H9 (cell line): Measurements from ENCODE around the gene POU5F1. TPM values are rescaled to one million over a fixed set of nuclear protein-coding genes. Genes with fewer than 3 reads are reported as not detected.
A peak's percentile ranks its signal among the peaks of the same experiment; 100 is the strongest.

Experiments
- DNase-seq: peaks from one replicate; pipeline ENCODE4 v3.0.0-alpha.2; 2017
- H2AFZ ChIP-seq: one replicate; pipeline ENCODE4 v1.6.1; 2013; ENCODE audit warnings: mild to moderate bottlenecking, low read length, control low read depth, moderate library complexity
- H2AK5ac ChIP-seq: 2 replicates; pipeline ENCODE4 v1.6.1; 2013; ENCODE audit warnings: low read length, control low read depth, mixed read lengths; ENCODE audit not compliant: insufficient read length
- H2BK120ac ChIP-seq: one replicate; pipeline ENCODE4 v1.6.1; 2013; ENCODE audit warnings: low read depth, mild to moderate bottlenecking, low read length, control low read depth, inconsistent platforms; ENCODE audit not compliant: poor library complexity, severe bottlenecking
- H2BK12ac ChIP-seq: 2 replicates; pipeline ENCODE4 v1.6.1; 2013; ENCODE audit warnings: low read length, control low read depth, mixed read lengths, low read depth; ENCODE audit not compliant: insufficient read length
- H2BK15ac ChIP-seq: 2 replicates; pipeline ENCODE4 v1.6.1; 2013; ENCODE audit warnings: low read depth, low read length, control low read depth
- H2BK20ac ChIP-seq: one replicate; pipeline ENCODE4 v1.6.1; 2013; ENCODE audit warnings: low read depth, mild to moderate bottlenecking, low read length, control low read depth, inconsistent platforms; ENCODE audit not compliant: poor library complexity, severe bottlenecking
- H2BK5ac ChIP-seq: 2 replicates; pipeline ENCODE4 v1.6.1; 2013; ENCODE audit warnings: low read length, control low read depth, mixed read lengths; ENCODE audit not compliant: insufficient read length
- H3K14ac ChIP-seq: 2 replicates; pipeline ENCODE4 v1.6.1; 2013; ENCODE audit warnings: low read length, control low read depth; ENCODE audit not compliant: insufficient read depth
- H3K18ac ChIP-seq: 2 replicates; pipeline ENCODE4 v1.6.1; 2013; ENCODE audit warnings: low read depth, mild to moderate bottlenecking, mixed read lengths, low read length, control low read depth; ENCODE audit not compliant: insufficient read length
- H3K23ac ChIP-seq: 2 replicates; pipeline ENCODE4 v1.6.1; 2013; ENCODE audit warnings: low read length, control low read depth, mixed read lengths, low read depth; ENCODE audit not compliant: insufficient read length
- H3K23me2 ChIP-seq: 2 replicates; pipeline ENCODE4 v1.6.1; 2013; ENCODE audit warnings: low read depth, mild to moderate bottlenecking, mixed read lengths, low read length, control low read depth; ENCODE audit not compliant: insufficient read length, poor library complexity, severe bottlenecking
- H3K27ac ChIP-seq: 2 replicates; pipeline ENCODE4 v1.5.1; 2013; ENCODE audit warnings: low read length, control low read depth, mixed read lengths, low read depth; ENCODE audit not compliant: insufficient read length
- H3K27me3 ChIP-seq: 2 replicates; pipeline ENCODE4 v1.6.1; 2013; ENCODE audit warnings: low read length, control low read depth, inconsistent platforms; ENCODE audit not compliant: insufficient read depth
- H3K4ac ChIP-seq: 2 replicates; pipeline ENCODE4 v1.6.1; 2013; ENCODE audit warnings: low read depth, mild to moderate bottlenecking, control low read depth, inconsistent platforms, low read length, moderate library complexity
- H3K4me1 ChIP-seq: 2 replicates; pipeline ENCODE4 v1.6.1; 2013; ENCODE audit warnings: low read length, control low read depth, inconsistent platforms; ENCODE audit not compliant: insufficient read depth
- H3K4me2 ChIP-seq: 2 replicates; pipeline ENCODE4 v1.6.1; 2013; ENCODE audit warnings: low read length, control low read depth, mixed read lengths; ENCODE audit not compliant: insufficient read length, insufficient read depth
- H3K56ac ChIP-seq: 2 replicates; pipeline ENCODE4 v1.6.1; 2013; ENCODE audit warnings: low read depth, mild to moderate bottlenecking, mixed read lengths, low read length, control low read depth; ENCODE audit not compliant: insufficient read length
- H3K79me1 ChIP-seq: 2 replicates; pipeline ENCODE4 v1.6.1; 2013; ENCODE audit warnings: low read depth, mild to moderate bottlenecking, moderate library complexity, low read length, control low read depth, inconsistent platforms; ENCODE audit not compliant: insufficient read depth, poor library complexity, severe bottlenecking
- H3K79me2 ChIP-seq: 2 replicates; pipeline ENCODE4 v1.6.1; 2013; ENCODE audit warnings: low read length, control low read depth, inconsistent platforms; ENCODE audit not compliant: insufficient read depth
- H3K9ac ChIP-seq: 2 replicates; pipeline ENCODE4 v1.6.1; 2013; ENCODE audit warnings: low read length, control low read depth, mixed read lengths; ENCODE audit not compliant: insufficient read length; ENCODE audit errors: extremely low read depth
- H3K9me3 ChIP-seq: one replicate; pipeline ENCODE4 v1.6.1; 2013; ENCODE audit warnings: low read depth, low read length, inconsistent platforms; ENCODE audit not compliant: control insufficient read depth
- H3T11ph ChIP-seq: one replicate; pipeline ENCODE4 v1.6.1; 2013; ENCODE audit warnings: mild to moderate bottlenecking, low read length, control low read depth, inconsistent platforms
- H4K20me1 ChIP-seq: one replicate; pipeline ENCODE4 v1.6.1; 2013; ENCODE audit not compliant: control insufficient read depth, insufficient read length, insufficient read depth
- H4K5ac ChIP-seq: 2 replicates; pipeline ENCODE4 v1.6.1; 2013; ENCODE audit warnings: low read depth, mild to moderate bottlenecking, mixed read lengths, low read length, control low read depth; ENCODE audit not compliant: insufficient read length
- H4K8ac ChIP-seq: replicated peaks from 2 replicates; pipeline ENCODE4 v1.6.1; 2013; ENCODE audit warnings: low read length, control low read depth, mixed read lengths, low read depth; ENCODE audit not compliant: insufficient read length
- H4K91ac ChIP-seq: 2 replicates; pipeline ENCODE4 v1.6.1; 2013; ENCODE audit warnings: low read depth, mild to moderate bottlenecking, moderate library complexity, mixed read lengths, low read length, control low read depth; ENCODE audit not compliant: insufficient read length
- H3K27ac Mint-ChIP-seq, 3 experiments: 2 replicates in 2 of 3; 3 replicates in 1 of 3; pipeline ENCODE4 v1.8.0; 2020 to 2021; ENCODE audit warnings: mixed read lengths in 3 of 3, mild to moderate bottlenecking in 1 of 3, moderate library complexity in 1 of 3
- H3K27me3 Mint-ChIP-seq: 2 replicates; pipeline ENCODE4 v1.8.0; 2021; ENCODE audit warnings: low read depth, mild to moderate bottlenecking, moderate library complexity, mixed read lengths
- H3K36me3 Mint-ChIP-seq, 3 experiments: 2 replicates in 2 of 3; 3 replicates in 1 of 3; pipeline ENCODE4 v1.8.0; 2020 to 2021; ENCODE audit warnings: low read depth in 3 of 3, mixed read lengths in 3 of 3; ENCODE audit not compliant: insufficient read depth in 1 of 3
- H3K4me1 Mint-ChIP-seq, 2 experiments: 2 replicates each; pipeline ENCODE4 v1.8.0; 2020; ENCODE audit warnings: mixed read lengths in 2 of 2
- H3K4me3 Mint-ChIP-seq, 2 experiments: 2 replicates in 1 of 2; 3 replicates in 1 of 2; pipeline ENCODE4 v1.8.0; 2020 to 2021; ENCODE audit warnings: mild to moderate bottlenecking in 2 of 2, mixed read lengths in 2 of 2, moderate library complexity in 1 of 2
- H3K9me3 Mint-ChIP-seq, 2 experiments: 2 replicates in 1 of 2; 3 replicates in 1 of 2; pipeline ENCODE4 v1.8.0; 2020; ENCODE audit warnings: mild to moderate bottlenecking in 2 of 2, mixed read lengths in 2 of 2, moderate library complexity in 1 of 2
- CTCF ChIP-seq: fragments of 200-600 bp; sonication (generic); conservative IDR thresholded peaks from 3 replicates; pipeline ENCODE4 v1.8.0; 2021; ENCODE audit warnings: antibody characterized with exemption, mild to moderate bottlenecking
- WGBS: extraction: QIAGEN DNeasy Blood & Tissue Kit; methylation state at CpG from one replicate; pipeline ENCODE4 v1.1.7; 2013; ENCODE audit warnings: missing lambda C conversion rate, low lambda C conversion rate, mixed read lengths; ENCODE audit not compliant: insufficient read length; ENCODE audit errors: extremely low coverage; 5-methylcytosine and 5-hydroxymethylcytosine counted together
- total RNA-seq: library from RNA; stranded (reverse); gene quantifications from 2 replicates; pipeline ENCODE4 v1.2.1, GENCODE V29; 2021

Gene POU5F1
- total RNA-seq, 1 experiment from 2014 or later: 2,134 TPM

- Mint-ChIP-seq H3K4me3 (no peak overlapping the region), H3K9me3 (no peaks in the 10 kb centered on the region), H3K27me3 (no peaks in the 10 kb centered on the region), H3K27ac (peak overlapping the region in 1 of 3 experiments; percentile 73; a peak in 1 of 7 replicates), H3K36me3 (peaks cover 27 to 66% (median 64%) of the 10 kb centered on the region in 3 experiments; a peak in 6 of 7 replicates), H3K4me1 (peaks cover 20 to 21% of the 10 kb centered on the region in 2 experiments)
- no peak overlapping the region for H4K8ac ChIP-seq
- no peak overlapping the region for H2AFZ ChIP-seq
- no peaks in the 10 kb centered on the region for H3K9me3 ChIP-seq
- no peaks in the 10 kb centered on the region for H3K23me2 ChIP-seq
- no peak overlapping the region for H2BK12ac ChIP-seq
- H2BK120ac ChIP-seq: no peak overlapping the region
- no CpG with 5 or more reads among the region's 10 CpGs for WGBS
- no peaks in the 10 kb centered on the region for H3K79me2 ChIP-seq
- H3K14ac ChIP-seq: no peak overlapping the region
- TF ChIP-seq CTCF: no peak
- H2BK5ac ChIP-seq: no peak overlapping the region
- DNase-seq: no peak
- H3K4me1 ChIP-seq: no peaks in the 10 kb centered on the region
- H3K79me1 ChIP-seq: no peaks in the 10 kb centered on the region
- H3K27me3 ChIP-seq: no peaks in the 10 kb centered on the region
- no peak overlapping the region for H3K4ac ChIP-seq
- H3K27ac ChIP-seq: no peak overlapping the region
- no peak overlapping the region for H3K23ac ChIP-seq
- no peak overlapping the region for H3K56ac ChIP-seq
- no peak overlapping the region for H2BK15ac ChIP-seq
- H4K91ac ChIP-seq: no peak overlapping the region
- no peak overlapping the region for H2AK5ac ChIP-seq
- no peak overlapping the region for H3K4me2 ChIP-seq
- no peak overlapping the region for H4K5ac ChIP-seq
- no peak overlapping the region for H3T11ph ChIP-seq
- no peak overlapping the region for H2BK20ac ChIP-seq
- no peak overlapping the region for H3K18ac ChIP-seq
- no peaks in the 10 kb centered on the region for H4K20me1 ChIP-seq
- no peak overlapping the region for H3K9ac ChIP-seq
Measured at GRCh38 chr6:31145386-31145785, 25.1 kb downstream of the POU5F1 start.
